WI38 (cell line): ENCODE data around the gene JCHAIN.

ENCODE experiments used
- H3K4me3 ChIP-seq: 2 replicates; pipeline ENCODE4 v1.5.1; 2011; ENCODE audit warnings: low read depth, mild to moderate bottlenecking, control low read depth, low read length
- CTCF ChIP-seq: IDR thresholded peaks from 2 replicates; pipeline ENCODE4 v1.5.1; 2012; ENCODE audit warnings: low read depth, mild to moderate bottlenecking, control low read depth, low read length

The JCHAIN gene

GRCh38 chr4:70623323-70623722 lies 43.0 kb downstream of the JCHAIN start:
- TF ChIP-seq CTCF, result no peak
- H3K4me3 ChIP-seq, result no peak overlapping the region

GRCh38 chr4:70619778-70620177 lies 46.5 kb downstream of the JCHAIN start:
- no peak overlapping the region for H3K4me3 ChIP-seq
- TF ChIP-seq CTCF, result no peak

- no peak for TF ChIP-seq CTCF
- no peak overlapping the region for H3K4me3 ChIP-seq
Measured at GRCh38 chr4:70619288-70619687, 47.0 kb downstream of the JCHAIN start.

- peak overlapping the region; percentile 52 for H3K4me3 ChIP-seq
- TF ChIP-seq CTCF, result no peak
Measured at GRCh38 chr4:70614184-70614555, 52.1 kb downstream of the JCHAIN start.

GRCh38 chr4:70613306-70614183 lies 52.8 kb downstream of the JCHAIN start:
- TF ChIP-seq CTCF, result no peak
- peak overlapping the region; percentile 52 for H3K4me3 ChIP-seq

- no peak overlapping the region for H3K4me3 ChIP-seq
- TF ChIP-seq CTCF, result no peak
Measured at GRCh38 chr4:70608324-70608723, 58.0 kb downstream of the JCHAIN start.

- no peak for TF ChIP-seq CTCF
- no peak overlapping the region for H3K4me3 ChIP-seq
Measured at GRCh38 chr4:70607334-70607853, 58.9 kb downstream of the JCHAIN start.
